Stomach (tissue), 9 donors: ENCODE results near the gene PRKCI. TPM values are rescaled to one million over a fixed set of nuclear protein-coding genes. Genes with fewer than 3 reads are reported as not detected.

ENCODE experiments used
- DNase-seq, 2 donors: peaks; one replicate each; pipeline versions ENCODE4 v3.0.0 to v3.0.0-alpha.2; 2013 to 2019
- H3K27ac ChIP-seq, 5 donors: fragments of 200-600 bp in 4 of 5; sonication (generic) in 4 of 5; one replicate each; pipeline ENCODE4 v1.5.1; 2013 to 2019; ENCODE audit warnings: mild to moderate bottlenecking in 1 of 5, moderate library complexity in 1 of 5
- H3K27me3 ChIP-seq, 3 donors: fragments of 200-600 bp; sonication (generic); one replicate each; pipeline ENCODE4 v1.5.1; 2017 to 2019; ENCODE audit warnings: mixed run types in 1 of 3
- H3K36me3 ChIP-seq, 4 donors: fragments of 200-600 bp; sonication (generic); 1 replicate in 3 of 4; 2 replicates in 1 of 4; pipeline ENCODE4 v1.5.1; 2016 to 2019
- H3K4me1 ChIP-seq, 4 donors: fragments of 200-600 bp; sonication (generic); one replicate each; pipeline ENCODE4 v1.5.1; 2016 to 2019
- H3K4me3 ChIP-seq, 4 donors: fragments of 200-600 bp; sonication (generic) in 3 of 4; one replicate each; pipeline ENCODE4 v1.5.1; 2016 to 2019; ENCODE audit warnings: mild to moderate bottlenecking in 1 of 4
- H3K9me3 ChIP-seq, 4 donors: fragments of 200-600 bp; sonication (generic); one replicate each; pipeline ENCODE4 v1.5.1; 2016 to 2019
- CTCF ChIP-seq, 7 experiments: fragments of 450-650 bp in 4 of 7; fragments of 200-600 bp in 3 of 7; sonication (generic) in 3 of 7; IDR thresholded peaks; one replicate each; pipeline ENCODE4 v1.5.1; 2016 to 2019; ENCODE audit warnings: antibody characterized with exemption in 7 of 7, control low read depth in 2 of 7, mild to moderate bottlenecking in 1 of 7
- EP300 ChIP-seq: sonication (generic); formaldehyde crosslinking; IDR thresholded peaks from one replicate; pipeline ENCODE4 v1.6.1; 2017; ENCODE audit warnings: antibody characterized with exemption
- POLR2A ChIP-seq, 4 donors: fragments of 450-650 bp; IDR thresholded peaks; one replicate each; pipeline ENCODE4 v1.6.1; 2016; ENCODE audit warnings: antibody characterized with exemption in 4 of 4, control low read depth in 2 of 4, mild to moderate bottlenecking in 1 of 4, moderate library complexity in 1 of 4
- POLR2AphosphoS5 ChIP-seq, 3 donors: sonication (generic); formaldehyde crosslinking; IDR thresholded peaks; one replicate each; pipeline ENCODE4 v1.6.1; 2016; ENCODE audit warnings: antibody characterized with exemption in 3 of 3
- WGBS, 5 donors: extraction: QIAGEN DNeasy Blood & Tissue Kit in 3 of 5; methylation state at CpG; one replicate each; pipeline versions ENCODE4 v1.1.5 to v1.1.7; 2013 to 2018; 5-methylcytosine and 5-hydroxymethylcytosine counted together
- intact Hi-C: fragments of 100-400 bp; cut with DNase I; formaldehyde crosslinking; loops from one replicate; pipeline ENCODE4 v1.15.1; 2023; ENCODE audit warnings: low total_unique reads
- polyA plus RNA-seq, 3 donors: library from polyadenylated mRNA; stranded (reverse); fragments of 200-250 nt; gene quantifications; one replicate each; pipeline ENCODE4 v1.2.3, GENCODE V29; 2013
- total RNA-seq, 5 donors: library from RNA; depleted of rRNA; stranded (reverse); fragments of >200 nt; gene quantifications; one replicate each; pipeline versions ENCODE4 v1.1.0 to v1.2.3, GENCODE V29; 2014 to 2016
- donor health status: healthy with polysubstance abuse.
- donor health status: Bipolar disorder and iron deficiency.
- donor health status: healthy.

The PRKCI gene
- total and polyA plus RNA-seq, 8 donors = 15.5 to 141 (median 29.8) TPM

DNA sequence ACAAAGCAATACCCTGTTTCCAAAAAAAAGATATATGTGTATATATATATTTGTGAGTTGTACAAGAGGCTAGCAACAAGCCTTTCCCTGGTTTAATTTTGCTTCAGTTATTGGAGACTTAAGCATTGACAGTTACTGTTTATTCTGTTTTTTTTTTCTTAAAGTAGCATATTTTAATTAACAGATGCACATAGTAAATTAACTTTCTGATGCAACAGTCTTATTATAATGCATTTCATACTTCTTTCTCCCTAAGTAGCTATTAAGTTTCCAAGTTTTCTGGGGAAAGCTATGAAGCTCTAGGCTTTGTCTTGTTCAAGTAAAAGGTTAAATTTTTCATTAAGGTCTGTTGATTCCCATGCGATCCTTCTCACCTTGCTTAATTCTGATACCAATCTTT lies 17.9 kb downstream of the PRKCI start:
- WGBS, 5 donors = 34 to 63% (median 50%) methylated on average over 1 of the region's 1 CpG
- no peak for DNase-seq
- H3K27ac ChIP-seq = peak overlapping the region in 1 of 5 donors; percentile 5
- no peaks in the 10 kb centered on the region for H3K27me3 ChIP-seq
- no peaks in the 10 kb centered on the region for H3K9me3 ChIP-seq
- peaks cover 17 to 57% (median 49%) of the 10 kb centered on the region in 4 donors for H3K36me3 ChIP-seq
- no peak for TF ChIP-seq EP300
- no peak for TF ChIP-seq CTCF (IDR thresholded peaks at IDR 0.05)
- no peak for TF ChIP-seq POLR2AphosphoS5 (IDR thresholded peaks at IDR 0.05)
- no peak for TF ChIP-seq POLR2A (IDR thresholded peaks at IDR 0.05)
- peaks cover 0 to 13% (median 8%) of the 10 kb centered on the region in 4 donors for H3K4me1 ChIP-seq
- no peak overlapping the region for H3K4me3 ChIP-seq
- intact Hi-C loops = no loop called here

GRCh38 chr3:170240671-170241070 lies 18.4 kb downstream of the PRKCI start:
- Histone ChIP-seq H3K4me3 (no peak overlapping the region), H3K27ac (peak overlapping the region in 1 of 5 donors; percentile 5), H3K27me3 (no peaks in the 10 kb centered on the region), H3K9me3 (no peaks in the 10 kb centered on the region), H3K4me1 (peaks cover 0 to 12% (median 8%) of the 10 kb centered on the region in 4 donors), H3K36me3 (peaks cover 14 to 57% (median 45%) of the 10 kb centered on the region in 4 donors)
- TF ChIP-seq POLR2A (IDR thresholded peaks at IDR 0.05) = no peak
- no peak for TF ChIP-seq POLR2AphosphoS5 (IDR thresholded peaks at IDR 0.05)
- DNase-seq = peak in 1 of 2 donors; percentile 14
- intact Hi-C loops = no loop called here

DNA sequence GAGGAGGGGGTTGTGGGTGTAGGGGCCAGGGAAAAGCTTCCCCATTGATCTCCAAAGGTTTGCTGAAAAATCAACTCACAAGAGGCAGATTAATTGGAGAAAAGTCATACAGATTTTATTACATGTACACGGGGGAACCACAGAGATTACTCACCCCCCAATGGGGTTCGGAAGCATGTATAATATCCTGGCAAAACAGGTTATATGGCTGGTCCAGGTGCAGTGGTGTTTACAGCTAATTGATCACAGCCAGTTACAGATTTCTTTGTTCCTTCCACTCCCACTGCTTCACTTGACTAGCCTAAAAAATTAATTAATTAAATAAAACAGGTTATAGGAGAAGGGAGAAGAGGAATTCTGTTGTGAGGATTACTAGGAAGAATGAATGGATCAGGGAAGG lies 22.4 kb downstream of the PRKCI start:
- peaks cover 0 to 44% (median 27%) of the 10 kb centered on the region in 4 donors for H3K36me3 ChIP-seq
- WGBS, 5 donors = 35 to 68% (median 45%) methylated on average over 2 of the region's 2 CpGs
- intact Hi-C loops = no loop called here

DNA sequence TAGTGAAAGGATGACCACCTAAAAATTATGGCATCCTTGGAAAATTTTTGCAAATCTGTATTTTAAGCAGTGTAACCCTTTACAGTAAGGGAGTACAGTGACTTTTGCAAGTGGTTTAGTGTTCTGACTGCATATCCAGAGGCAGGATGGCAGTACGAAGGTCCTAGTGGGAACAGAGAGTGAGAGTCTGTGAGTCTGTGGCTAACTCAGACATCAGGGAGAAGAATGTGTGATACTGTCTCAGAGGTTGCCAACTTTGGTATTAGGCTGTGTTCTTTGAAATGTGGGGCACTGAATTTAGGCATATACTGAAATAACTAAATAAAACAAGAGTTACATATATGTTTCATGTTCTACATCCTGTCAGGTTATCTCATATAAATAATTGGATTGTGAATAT lies 25.7 kb downstream of the PRKCI start:
- TF ChIP-seq POLR2AphosphoS5 (IDR thresholded peaks at IDR 0.05) = no peak
- no peak for TF ChIP-seq POLR2A (IDR thresholded peaks at IDR 0.05)
- TF ChIP-seq EP300 = no peak
- TF ChIP-seq CTCF (IDR thresholded peaks at IDR 0.05) = no peak
- H3K9me3 ChIP-seq = no peaks in the 10 kb centered on the region
- H3K4me1 ChIP-seq = peaks cover 0 to 15% (median 0%) of the 10 kb centered on the region in 4 donors
- peaks cover 0 to 42% (median 24%) of the 10 kb centered on the region in 4 donors for H3K36me3 ChIP-seq
- 75 to 88% (median 82%) methylated on average over 1 of the region's 1 CpG for WGBS, 5 donors
- no peak overlapping the region for H3K27ac ChIP-seq
- intact Hi-C loops = no loop called here
- H3K27me3 ChIP-seq = no peaks in the 10 kb centered on the region
- no peak for DNase-seq
- H3K4me3 ChIP-seq = no peak overlapping the region

More for the DNA sequence above, 22.4 kb downstream of the PRKCI start:
- H3K4me1 ChIP-seq = peaks cover 0 to 15% (median 8%) of the 10 kb centered on the region in 4 donors
- TF ChIP-seq CTCF (IDR thresholded peaks at IDR 0.05) (no peak), POLR2A (IDR thresholded peaks at IDR 0.05) (no peak), POLR2AphosphoS5 (IDR thresholded peaks at IDR 0.05) (no peak), EP300 (no peak)
- no peaks in the 10 kb centered on the region for H3K9me3 ChIP-seq
- peak in 1 of 2 donors; percentile 61 for DNase-seq
- no peak overlapping the region for H3K4me3 ChIP-seq
- H3K27me3 ChIP-seq = no peaks in the 10 kb centered on the region
- H3K27ac ChIP-seq = no peak overlapping the region

DNA sequence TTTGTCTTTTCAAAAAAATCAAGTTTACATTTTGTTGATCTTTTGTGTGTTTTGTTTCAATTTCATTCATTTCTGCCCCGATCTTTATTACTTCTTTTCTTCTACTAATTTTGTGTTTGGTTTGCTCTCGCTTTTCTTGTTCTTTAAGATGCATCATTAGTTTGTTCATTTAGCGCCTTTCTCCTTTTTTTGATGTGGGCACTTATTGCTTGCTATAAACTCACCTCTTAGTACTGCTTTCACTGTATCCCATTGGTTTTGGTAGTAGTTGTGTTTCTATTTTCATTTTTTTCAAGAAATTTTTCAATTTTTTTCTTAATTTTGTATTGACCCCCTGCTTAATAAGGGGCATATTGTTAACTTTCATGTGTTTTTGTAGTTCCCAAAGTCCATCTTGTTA lies 34.4 kb downstream of the PRKCI start:
- Histone ChIP-seq H3K9me3 (no peaks in the 10 kb centered on the region), H3K36me3 (peaks cover 3 to 53% (median 32%) of the 10 kb centered on the region in 4 donors), H3K27ac (no peak overlapping the region), H3K4me3 (no peak overlapping the region), H3K4me1 (peaks cover 0 to 9% (median 0%) of the 10 kb centered on the region in 4 donors), H3K27me3 (no peaks in the 10 kb centered on the region)
- TF ChIP-seq POLR2A (IDR thresholded peaks at IDR 0.05) = no peak
- TF ChIP-seq POLR2AphosphoS5 (IDR thresholded peaks at IDR 0.05) = no peak
- no peak for TF ChIP-seq EP300
- no peak for TF ChIP-seq CTCF (IDR thresholded peaks at IDR 0.05)
- intact Hi-C loops = no loop called here
- 85 to 99% (median 93%) methylated on average over 3 of the region's 3 CpGs for WGBS, 5 donors
- DNase-seq = no peak
